H1 (cell line): ENCODE results near the gene OXNAD1. TPM values are rescaled to one million over a fixed set of nuclear protein-coding genes. Genes with fewer than 3 reads are reported as not detected.

Experiments used
- CTCF ChIA-PET: fragments of 300-600 bp; sonication (Branson Sonifier 250); formaldehyde crosslinking; loops from one replicate; lab custom pipeline; 2021; ENCODE audit not compliant: partially characterized antibody; lab: Charles Lee
- POLR2A ChIA-PET: fragments of 300-600 bp; sonication (Branson Sonifier 250); formaldehyde crosslinking; loops from one replicate; lab custom pipeline; 2021; ENCODE audit warnings: inconsistent platforms; ENCODE audit not compliant: partially characterized antibody; lab: Charles Lee
- DNase-seq, 2 experiments: peaks; one replicate each; pipeline versions ENCODE4 v3.0.0 to v3.0.0-alpha.2; 2010 to 2022; ENCODE audit warnings: low spot score in 2 of 2, low read depth in 1 of 2, mixed read lengths in 1 of 2
- FAIRE-seq: peaks from 2 replicates; lab custom pipeline; 2011; peaks lifted over from hg19 to GRCh38; lab: Jason Lieb, UNC
- H2AFZ ChIP-seq: 2 replicates; pipeline ENCODE4 v1.8.1; 2012; ENCODE audit warnings: low read length, inconsistent platforms
- H2AK5ac ChIP-seq: 2 replicates; pipeline ENCODE4 v1.6.1; 2013; ENCODE audit warnings: low read depth, low read length
- H2BK120ac ChIP-seq: replicated peaks from 2 replicates; pipeline ENCODE3; 2013; ENCODE audit warnings: low read depth, low read length, inconsistent platforms
- H2BK12ac ChIP-seq: 2 replicates; pipeline ENCODE4 v1.6.1; 2013; ENCODE audit warnings: low read depth, low read length
- H2BK15ac ChIP-seq: 2 replicates; pipeline ENCODE4 v1.6.1; 2013; ENCODE audit warnings: low read length
- H2BK20ac ChIP-seq: 2 replicates; pipeline ENCODE4 v1.6.1; 2013; ENCODE audit warnings: low read length
- H2BK5ac ChIP-seq: 2 replicates; pipeline ENCODE4 v1.6.1; 2013; ENCODE audit warnings: low read depth, low read length
- H3K14ac ChIP-seq: 2 replicates; pipeline ENCODE4 v1.6.1; 2013; ENCODE audit warnings: inconsistent platforms; ENCODE audit not compliant: insufficient read length
- H3K18ac ChIP-seq: 2 replicates; pipeline ENCODE4 v1.6.1; 2013; ENCODE audit warnings: low read length; ENCODE audit errors: extremely low read depth
- H3K23ac ChIP-seq: 2 replicates; pipeline ENCODE4 v1.6.1; 2013; ENCODE audit warnings: inconsistent platforms; ENCODE audit not compliant: insufficient read length
- H3K23me2 ChIP-seq: 2 replicates; pipeline ENCODE4 v1.6.1; 2013; ENCODE audit warnings: low read depth, low read length
- H3K27ac ChIP-seq: 2 replicates; pipeline ENCODE4 v1.6.1; 2011; ENCODE audit warnings: low read depth, low read length, inconsistent platforms
- H3K27me3 ChIP-seq, 4 experiments: replicated peaks in 1 of 4; 1 replicate in 1 of 4; 2 replicates in 3 of 4; pipeline versions ENCODE4 v1.6.1 to v1.8.1; 2011 to 2013; ENCODE audit warnings: low read length in 3 of 4, mild to moderate bottlenecking in 3 of 4, inconsistent platforms in 2 of 4, mixed read lengths in 2 of 4, moderate library complexity in 1 of 4; ENCODE audit not compliant: control insufficient read depth in 3 of 4, insufficient read depth in 3 of 4; ENCODE audit errors: extremely low read depth in 1 of 4
- H3K36me3 ChIP-seq, 4 experiments: 2 replicates each; pipeline versions ENCODE4 v1.6.1 to v1.8.1; 2011 to 2013; ENCODE audit warnings: mild to moderate bottlenecking in 4 of 4, low read length in 3 of 4, moderate library complexity in 2 of 4, control low read depth in 1 of 4, inconsistent platforms in 1 of 4; ENCODE audit not compliant: insufficient read depth in 4 of 4, control insufficient read depth in 2 of 4
- H3K4ac ChIP-seq: replicated peaks from 2 replicates; pipeline ENCODE3; 2013; ENCODE audit warnings: low read length, low read depth, mixed read lengths, inconsistent platforms; ENCODE audit not compliant: insufficient read length
- H3K4me1 ChIP-seq, 4 experiments: replicated peaks in 1 of 4; 1 replicate in 1 of 4; 2 replicates in 3 of 4; pipeline versions ENCODE4 v1.6.1 to v1.8.1; 2011 to 2013; ENCODE audit warnings: low read length in 3 of 4, inconsistent platforms in 2 of 4, mixed read lengths in 1 of 4; ENCODE audit not compliant: insufficient read depth in 4 of 4, control insufficient read depth in 3 of 4
- H3K4me2 ChIP-seq, 2 experiments: 2 replicates each; pipeline versions ENCODE4 v1.6.1 to v1.8.1; 2011 to 2013; ENCODE audit warnings: low read depth in 2 of 2, low read length in 2 of 2, control low read depth in 1 of 2, inconsistent platforms in 1 of 2, mild to moderate bottlenecking in 1 of 2; ENCODE audit not compliant: insufficient read depth in 1 of 2
- H3K4me3 ChIP-seq, 4 experiments: fragments of 200-600, 300-600 bp in 1 of 4; sonication (generic), shearing (Covaris generic), sonication (Bioruptor Twin) in 1 of 4; 2 replicates each; pipeline versions ENCODE4 v1.5.1 to v1.8.1; 2011 to 2016; ENCODE audit warnings: low read length in 4 of 4, low read depth in 3 of 4, control low read depth in 2 of 4, inconsistent platforms in 2 of 4, mild to moderate bottlenecking in 2 of 4, mixed read lengths in 1 of 4, moderate library complexity in 1 of 4; ENCODE audit not compliant: insufficient read depth in 2 of 4; ENCODE audit errors: extremely low read depth in 1 of 4
- H3K56ac ChIP-seq: replicated peaks from 2 replicates; pipeline ENCODE3; 2013; ENCODE audit warnings: low read depth, mild to moderate bottlenecking, mixed read lengths, low read length, inconsistent platforms; ENCODE audit not compliant: insufficient read length
- H3K79me1 ChIP-seq: 2 replicates; pipeline ENCODE4 v1.6.1; 2013; ENCODE audit warnings: low read depth, low read length, control low read depth
- H3K79me2 ChIP-seq, 2 experiments: 2 replicates each; pipeline versions ENCODE4 v1.6.1 to v1.8.1; 2012 to 2013; ENCODE audit warnings: low read length in 2 of 2, mild to moderate bottlenecking in 2 of 2, inconsistent platforms in 1 of 2; ENCODE audit not compliant: insufficient read depth in 2 of 2, control insufficient read depth in 1 of 2
- H3K9ac ChIP-seq, 4 experiments: replicated peaks in 1 of 4; 1 replicate in 1 of 4; 2 replicates in 3 of 4; pipeline versions ENCODE4 v1.6.1 to v1.8.1; 2011 to 2013; ENCODE audit warnings: low read depth in 3 of 4, low read length in 3 of 4, control low read depth in 2 of 4, mild to moderate bottlenecking in 2 of 4, moderate library complexity in 2 of 4, inconsistent platforms in 1 of 4; ENCODE audit errors: extremely low read depth in 1 of 4
- H3K9me3 ChIP-seq, 2 experiments: 2 replicates each; pipeline versions ENCODE4 v1.6.1 to v1.8.1; 2012 to 2013; ENCODE audit warnings: mild to moderate bottlenecking in 2 of 2, moderate library complexity in 2 of 2, control low read depth in 1 of 2, inconsistent platforms in 1 of 2, low read depth in 1 of 2, low read length in 1 of 2, mixed read lengths in 1 of 2; ENCODE audit not compliant: insufficient read depth in 2 of 2
- H4K20me1 ChIP-seq, 2 experiments: replicated peaks in 1 of 2; 2 replicates each; pipeline versions ENCODE3 to v1.8.1; 2011 to 2013; ENCODE audit warnings: inconsistent platforms in 2 of 2, low read length in 2 of 2, mild to moderate bottlenecking in 1 of 2; ENCODE audit not compliant: insufficient read depth in 2 of 2, control insufficient read depth in 1 of 2
- H4K5ac ChIP-seq: 2 replicates; pipeline ENCODE4 v1.6.1; 2013; ENCODE audit warnings: low read length, low read depth, mixed read lengths, inconsistent platforms; ENCODE audit not compliant: insufficient read length
- H4K8ac ChIP-seq: 2 replicates; pipeline ENCODE4 v1.8.0; 2013; ENCODE audit warnings: mild to moderate bottlenecking, moderate library complexity, low read length, inconsistent platforms; ENCODE audit not compliant: insufficient read depth; ENCODE audit errors: extremely low read depth
- H4K91ac ChIP-seq: replicated peaks from 2 replicates; pipeline ENCODE3; 2013; ENCODE audit warnings: low read length, mixed read lengths, inconsistent platforms; ENCODE audit not compliant: insufficient read length
- ASH2L ChIP-seq: fragments of 200-600, 300-600 bp; sonication (generic); IDR thresholded peaks from one replicate; pipeline ENCODE4 v1.7.1; 2017; ENCODE audit warnings: low read length
- CBX8 ChIP-seq: fragments of 300-800, 300-1000 bp; sonication (generic); IDR thresholded peaks from 2 replicates; pipeline ENCODE4 v1.7.1; 2016; ENCODE audit warnings: low read depth, low read length, borderline replicate concordance
- CREB1 ChIP-seq: IDR thresholded peaks from 2 replicates; pipeline ENCODE4 v1.6.1; 2012; ENCODE audit warnings: inconsistent platforms
- GABPA ChIP-seq: IDR thresholded peaks from 2 replicates; pipeline ENCODE4 v1.6.1; 2011; ENCODE audit warnings: mild to moderate bottlenecking, low read length, moderate library complexity, borderline replicate concordance; ENCODE audit not compliant: insufficient read depth
- MAFK ChIP-seq: IDR thresholded peaks from 2 replicates; pipeline ENCODE4 v1.6.1; 2012; ENCODE audit warnings: low read depth, mild to moderate bottlenecking, improper control_type of control experiment, low read length
- NANOG ChIP-seq: IDR thresholded peaks from 2 replicates; pipeline ENCODE4 v1.6.1; 2011; ENCODE audit warnings: low read length, low read depth, mild to moderate bottlenecking, inconsistent platforms; ENCODE audit not compliant: insufficient read depth, poor library complexity, severe bottlenecking
- POU5F1 ChIP-seq: IDR thresholded peaks from 2 replicates; pipeline ENCODE4 v1.6.1; 2011; ENCODE audit warnings: low read depth, mild to moderate bottlenecking, low read length, moderate library complexity
- RFX5 ChIP-seq: IDR thresholded peaks from 2 replicates; pipeline ENCODE4 v1.6.1; 2011; ENCODE audit warnings: low read depth, low read length, improper control_type of control experiment, borderline replicate concordance
- SIN3A ChIP-seq, 2 experiments: IDR thresholded peaks in 1 of 2; conservative IDR thresholded peaks in 1 of 2; 2 replicates each; pipeline ENCODE4 v1.6.1; 2011 to 2012; ENCODE audit warnings: low read length in 2 of 2, improper control_type of control experiment in 1 of 2, low read depth in 1 of 2, mild to moderate bottlenecking in 1 of 2
- SP1 ChIP-seq: IDR thresholded peaks from 2 replicates; pipeline ENCODE4 v1.6.1; 2011; ENCODE audit warnings: low read depth, low read length
- SP2 ChIP-seq: IDR thresholded peaks from 2 replicates; pipeline ENCODE4 v1.6.1; 2012; ENCODE audit warnings: mild to moderate bottlenecking, low read length, inconsistent platforms
- SP4 ChIP-seq: IDR thresholded peaks from 2 replicates; pipeline ENCODE4 v1.6.1; 2012; ENCODE audit warnings: low read length, inconsistent platforms
- TBP ChIP-seq: IDR thresholded peaks from 2 replicates; pipeline ENCODE4 v1.6.1; 2011; ENCODE audit warnings: low read depth, low read length, improper control_type of control experiment
- WGBS, 2 experiments: shearing (Covaris generic) in 1 of 2; methylation state at CpG; one replicate each; pipeline versions ENCODE4 v1.1.6 to v1.1.7; 2013 to 2015; ENCODE audit warnings: low lambda C conversion rate in 2 of 2, mixed read lengths in 2 of 2, inconsistent platforms in 1 of 2, low coverage in 1 of 2, missing lambda C conversion rate in 1 of 2; ENCODE audit not compliant: insufficient replicate concordance in 2 of 2, insufficient coverage in 1 of 2, insufficient read length in 1 of 2; ENCODE audit errors: extremely low coverage in 1 of 2, missing lambda C conversion rate in 1 of 2; 5-methylcytosine and 5-hydroxymethylcytosine counted together
- polyA plus RNA-seq, 7 experiments: library from polyadenylated mRNA; depleted of rRNA in 3 of 7; stranded (reverse) in 5 of 7; unstranded in 2 of 7; fragments of >200 nt in 5 of 7; fragments of 200-250 nt in 2 of 7; gene quantifications; 1 replicate in 5 of 7; 2 replicates in 1 of 7; 4 replicates in 1 of 7; pipeline versions ENCODE4 v1.2.1 to v1.2.3, GENCODE V29; 2011 to 2013; ENCODE audit warnings: missing spikeins in 2 of 7, mixed read lengths in 2 of 7
- total RNA-seq: library from RNA; stranded (reverse); fragmentation: NEBNext Ultra II Directional; extraction: Animal tissue kit (Norgen Biotek cat#: 25700); gene quantifications from 2 replicates; pipeline ENCODE4 v1.2.1, GENCODE V29; 2021

Gene OXNAD1
- total and polyA plus RNA-seq, 2 of the 8 experiments (the other 6 are each of a cell fraction or from before 2014, with no cell fraction given), result 14.9 to 24.8 TPM

DNA sequence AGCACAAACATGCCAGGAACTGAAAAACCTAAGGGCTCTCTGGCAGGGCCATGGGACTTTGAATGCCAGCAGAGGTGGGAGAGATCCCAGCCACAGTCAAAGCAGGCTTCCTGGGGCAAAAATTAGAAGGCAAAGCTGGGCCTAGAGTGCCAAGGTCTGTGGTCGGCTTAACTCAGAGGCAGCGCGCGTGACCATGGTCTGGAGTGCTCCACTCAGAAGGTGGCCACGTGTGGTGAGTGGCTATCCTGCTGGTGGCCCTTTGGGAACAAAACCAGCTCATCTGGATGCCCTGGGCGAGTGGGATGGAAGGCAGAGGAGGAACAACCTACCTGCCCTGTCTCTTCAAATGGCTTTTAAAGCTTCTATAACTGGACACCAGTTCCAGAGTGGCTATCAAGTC, 63.1 kb downstream of the OXNAD1 start:
- Histone ChIP-seq H3K79me2 (no peaks in the 10 kb centered on the region), H4K91ac (no peak overlapping the region), H3K4me3 (no peak overlapping the region), H2BK15ac (no peak overlapping the region), H3K4ac (no peak overlapping the region), H3K56ac (no peak overlapping the region), H3K27me3 (no peaks in the 10 kb centered on the region), H3K79me1 (0 out of 2 replicates have a peak, but pooled peaks cover 2% of the 10 kb centered on the region), H3K4me2 (no peak overlapping the region), H3K27ac (no peak overlapping the region; the same call in 1 of the 2 replicates), H2BK5ac (no peak overlapping the region), H3K4me1 (peaks cover 0 to 9% (median 3%) of the 10 kb centered on the region in 4 experiments; a peak in 3 of 7 replicates), H3K23me2 (no peaks in the 10 kb centered on the region), H3K18ac (no peak overlapping the region), H3K36me3 (peaks cover 0 to 13% (median 3%) of the 10 kb centered on the region in 4 experiments; a peak in 4 of 8 replicates), H2AK5ac (no peak overlapping the region), H4K20me1 (no peaks in the 10 kb centered on the region), H2AFZ (no peak overlapping the region), H4K5ac (no peak overlapping the region), H3K9ac (no peak overlapping the region), H3K9me3 (peaks cover 0 to 4% of the 10 kb centered on the region in 2 experiments; a peak in 2 of 4 replicates), H3K14ac (no peak overlapping the region), H2BK120ac (no peak overlapping the region), H2BK12ac (no peak overlapping the region), H3K23ac (no peak overlapping the region), H2BK20ac (no peak overlapping the region), H4K8ac (no peak overlapping the region)
- ChIA-PET POLR2A (interaction anchor here (1.0 kb wide), 1 partner anchor 20 kb away, joined by 4 read pairs; no protein-coding TSS in a partner anchor), CTCF (interaction anchor here (1.1 kb wide), 1 partner anchor 190 kb away, joined by 3 read pairs; no protein-coding TSS in a partner anchor)
- FAIRE-seq, result no peak
- DNase-seq, result no peak
- no peak for TF ChIP-seq CBX8
- no peak for TF ChIP-seq SIN3A (conservative IDR thresholded peaks at IDR 0.05 in 1 of 2, IDR thresholded peaks at IDR 0.05 in 1 of 2; ENCODE audit: low read depth in 1 of 2, low read length in 2 of 2)
- TF ChIP-seq TBP, result no peak
- TF ChIP-seq MAFK, result no peak
- no peak for TF ChIP-seq RFX5
- no peak for TF ChIP-seq POU5F1
- no peak for TF ChIP-seq SP2
- no peak for TF ChIP-seq SP1
- no peak for TF ChIP-seq GABPA
- no peak for TF ChIP-seq SP4
- TF ChIP-seq NANOG, result no peak
- TF ChIP-seq ASH2L, result no peak
- no peak for TF ChIP-seq CREB1
- WGBS, 2 experiments, result 96% methylated on average over 6 of the region's 6 CpGs; no CpG with 5 or more reads in 1 of the 2 experiments
